HG02938 (cell line): Measurements from ENCODE around the gene GLS.

Experiments
- ATAC-seq: cut with Tn5 transposase; IDR thresholded peaks from one replicate; pipeline ENCODE4 v1.9.1; 2021; ENCODE audit warnings: mild to moderate bottlenecking, moderate library complexity; ENCODE audit not compliant: unreplicated experiment

The GLS gene

GRCh38 chr2:191009541-191010374 lies 129.1 kb downstream of the GLS start:
- ATAC-seq: no peak

GRCh38 chr2:191010887-191011885 lies 130.6 kb downstream of the GLS start:
- ATAC-seq: no peak

- ATAC-seq: no peak
Measured at GRCh38 chr2:191012346-191012745, 131.7 kb downstream of the GLS start.

- peak; percentile 6 for ATAC-seq
Measured at GRCh38 chr2:191012845-191013681, 132.4 kb downstream of the GLS start.

- no peak for ATAC-seq
Measured at GRCh38 chr2:191013682-191013931, 133.0 kb downstream of the GLS start.

GRCh38 chr2:191013932-191014652 lies 133.5 kb downstream of the GLS start, which contains the start of gene STAT1:
Gene STAT1, minus strand, starts transcription at chr2:191014171. Its CDS starts 4,168 bp downstream, at chr2:191010003.
- ATAC-seq: peak; percentile 78

DNA sequence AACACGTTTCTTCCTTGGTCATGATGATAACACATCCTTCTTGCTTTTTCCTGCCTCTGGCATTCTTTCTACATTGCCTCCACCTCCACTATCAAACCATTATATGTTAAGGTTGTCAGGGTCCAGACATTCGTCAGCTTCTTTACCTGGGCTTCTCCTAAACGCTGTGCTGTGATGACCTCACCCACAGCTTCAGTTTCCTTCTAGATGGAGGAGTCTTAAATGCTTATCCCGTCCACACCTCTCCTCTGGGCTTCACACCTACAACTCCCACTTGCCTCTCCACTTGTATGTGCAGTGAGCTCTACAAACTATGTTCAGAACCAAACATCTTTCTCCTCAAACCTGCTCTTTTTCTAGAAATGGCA lies 134.0 kb downstream of the GLS start:
- ATAC-seq: no peak
